Stimulated activated CD8-positive, alpha-beta memory T cell treated with anti-CD3 and anti-CD28 coated beads, Interleukin-4, amount 100 ng/mL, for 24 hours (primary cell): ENCODE measurements around the gene ALPI.

Experiments
- DNase-seq: peaks from one replicate; pipeline ENCODE4 v3.0.0-alpha.2; 2020; ENCODE audit warnings: low read depth

ALPI gene

GRCh38 chr2:232501794-232502390 lies 45.9 kb downstream of the ALPI start:
- DNase-seq: no peak

DNA sequence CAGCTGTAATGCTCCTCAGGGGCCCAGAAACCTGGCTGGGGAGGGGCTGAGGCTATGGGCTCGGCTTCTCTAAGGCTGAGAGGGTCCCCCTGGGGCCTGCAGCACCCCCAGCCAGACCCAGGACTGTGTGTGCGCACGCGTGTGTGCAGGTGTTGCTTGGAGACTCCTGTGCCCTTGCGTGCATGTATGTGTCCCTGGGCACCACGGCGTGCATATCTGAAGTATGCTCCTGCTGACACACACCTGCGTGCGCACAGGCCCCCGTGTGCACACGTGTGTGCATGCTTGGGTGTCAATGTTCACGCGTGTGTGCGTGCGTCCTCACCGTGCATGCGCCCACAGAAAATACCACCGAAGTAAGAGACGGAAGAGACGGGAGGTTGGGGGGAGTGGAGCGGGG lies 46.6 kb downstream of the ALPI start:
- DNase-seq: no peak

GRCh38 chr2:232502911-232503808 lies 47.2 kb downstream of the ALPI start:
- DNase-seq: no peak

GRCh38 chr2:232503809-232504323 lies 47.9 kb downstream of the ALPI start:
- no peak for DNase-seq

DNA sequence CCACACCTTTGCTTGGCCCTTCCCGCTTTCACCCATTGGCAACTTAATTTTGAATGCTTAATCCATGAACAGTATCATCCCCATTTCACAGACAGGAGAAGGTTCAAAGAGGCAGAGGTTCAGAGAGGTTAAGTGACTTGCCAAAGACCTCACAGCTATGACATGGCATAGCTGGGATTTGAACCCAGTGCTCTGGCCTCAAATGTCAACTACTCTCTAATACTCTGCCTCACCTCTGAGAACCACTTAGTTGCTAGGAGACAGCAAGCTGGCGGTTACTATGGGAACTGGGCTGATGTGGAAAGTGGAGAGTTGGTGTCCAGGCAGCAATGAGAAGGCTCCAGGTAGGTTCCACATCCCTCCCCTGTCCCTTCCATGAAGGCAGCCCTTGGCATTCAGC lies 48.5 kb downstream of the ALPI start:
- DNase-seq: no peak

GRCh38 chr2:232505856-232506255 lies 49.9 kb downstream of the ALPI start:
- no peak for DNase-seq

DNA sequence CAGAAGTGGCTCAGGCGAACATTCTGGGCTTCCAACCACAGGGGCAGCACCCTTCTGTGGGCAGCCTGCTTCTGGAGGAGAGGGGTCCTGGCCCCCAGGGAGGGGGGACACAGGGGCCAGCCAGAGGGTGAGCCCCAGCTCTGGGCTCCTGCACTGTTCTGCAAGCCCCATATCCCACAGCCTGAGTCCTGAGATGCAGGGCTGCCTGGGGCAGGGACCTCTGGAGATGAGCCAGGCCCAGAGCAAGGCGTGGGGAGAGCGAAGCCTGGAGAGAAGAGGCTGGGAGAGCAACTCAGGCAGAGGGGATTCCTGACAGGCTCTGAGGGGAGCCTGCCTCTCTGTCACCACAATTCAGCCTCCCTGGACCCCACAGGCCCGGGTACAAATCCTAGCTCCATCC lies 50.8 kb downstream of the ALPI start:
- no peak for DNase-seq

DNA sequence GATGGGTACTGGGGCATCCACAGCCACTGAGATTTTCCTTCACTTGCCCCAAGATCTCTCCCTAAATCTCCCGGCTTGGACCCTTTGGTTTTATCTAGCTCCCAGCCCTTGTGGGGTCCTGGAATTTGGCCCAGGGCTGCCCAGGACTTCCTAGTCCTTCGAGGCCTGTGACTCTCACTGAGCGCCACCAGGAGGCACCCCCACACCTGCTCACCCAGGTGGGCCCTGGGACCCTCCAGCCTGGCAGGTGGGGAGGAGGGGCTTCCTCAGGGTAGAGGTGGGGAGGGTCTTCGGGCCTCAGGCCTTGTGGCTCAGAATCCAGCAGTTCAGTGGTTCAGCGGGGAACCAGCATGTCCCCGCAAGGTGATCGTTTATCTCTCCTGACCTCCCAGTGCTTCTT lies 52.3 kb downstream of the ALPI start:
- DNase-seq: no peak
